GM21737 (cell line): Measurements from ENCODE around the gene HIGD2B.
"Not testable (repeated sequence)": the region's sequence is repeated elsewhere in the genome, so short reads cannot be mapped to it uniquely, and the experiment has no call there.

Experiments used
- ATAC-seq: cut with Tn5 transposase; IDR thresholded peaks from one replicate; pipeline ENCODE4 v1.9.1; 2021; ENCODE audit warnings: mild to moderate bottlenecking, moderate library complexity; ENCODE audit not compliant: unreplicated experiment

HIGD2B gene

DNA sequence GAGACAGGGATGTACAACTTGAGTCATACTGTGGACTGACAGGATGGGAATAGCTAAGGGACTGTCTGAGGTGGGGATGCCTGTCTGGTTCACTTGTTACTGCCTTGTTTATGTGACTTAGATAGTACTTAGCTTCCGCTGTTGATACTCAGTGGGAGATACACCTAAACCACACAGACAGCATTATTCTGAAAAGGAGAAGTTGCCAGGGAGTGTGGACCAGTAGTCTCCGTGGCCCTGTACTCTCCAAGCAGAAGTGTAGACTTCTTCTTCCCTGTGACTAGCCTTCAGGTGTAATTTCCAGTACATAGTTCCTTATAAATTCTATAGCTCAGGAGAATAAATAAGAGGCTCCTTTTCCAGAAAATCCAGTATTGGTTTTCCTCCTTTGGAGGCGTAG lies 5.1 kb downstream of the HIGD2B start:
- ATAC-seq, result no peak

DNA sequence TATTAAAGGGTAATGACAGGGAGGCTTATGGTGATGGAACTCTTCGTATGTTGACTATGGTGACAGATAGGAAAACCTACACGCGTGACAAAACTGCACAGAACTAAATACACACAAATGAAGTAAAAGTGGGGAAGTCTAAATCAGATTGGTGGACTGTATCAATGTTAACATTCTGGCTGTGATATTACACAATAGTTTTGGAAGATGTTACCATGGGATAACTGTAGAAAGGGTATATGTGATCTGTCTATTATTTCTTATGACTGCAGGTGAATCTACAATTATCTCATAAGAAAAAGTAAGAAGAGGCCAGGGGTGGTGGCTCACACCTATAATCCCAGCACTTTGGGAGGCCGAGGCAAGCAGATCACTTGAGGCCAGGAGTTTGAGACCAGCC lies 9.1 kb downstream of the HIGD2B start:
- no peak for ATAC-seq

DNA sequence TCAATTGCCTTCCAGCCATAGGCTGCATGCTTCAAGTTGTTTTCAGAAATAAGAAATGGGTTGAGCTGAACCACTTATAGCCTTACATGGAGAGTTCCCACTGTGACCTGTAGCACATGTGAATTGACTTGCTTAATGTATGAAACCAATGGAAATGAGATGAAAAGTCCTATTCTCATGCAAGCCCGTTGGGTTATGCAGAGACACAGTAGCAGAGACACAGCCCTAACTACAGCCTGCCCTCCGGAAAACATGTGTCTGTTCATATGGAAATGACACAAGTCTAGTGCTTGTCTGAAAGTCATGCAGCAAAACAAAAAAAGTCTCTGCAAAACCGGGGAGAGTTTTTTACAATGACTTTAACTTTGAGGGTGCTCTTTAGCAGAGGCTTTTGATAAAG lies 14.5 kb downstream of the HIGD2B start:
- no peak for ATAC-seq

DNA sequence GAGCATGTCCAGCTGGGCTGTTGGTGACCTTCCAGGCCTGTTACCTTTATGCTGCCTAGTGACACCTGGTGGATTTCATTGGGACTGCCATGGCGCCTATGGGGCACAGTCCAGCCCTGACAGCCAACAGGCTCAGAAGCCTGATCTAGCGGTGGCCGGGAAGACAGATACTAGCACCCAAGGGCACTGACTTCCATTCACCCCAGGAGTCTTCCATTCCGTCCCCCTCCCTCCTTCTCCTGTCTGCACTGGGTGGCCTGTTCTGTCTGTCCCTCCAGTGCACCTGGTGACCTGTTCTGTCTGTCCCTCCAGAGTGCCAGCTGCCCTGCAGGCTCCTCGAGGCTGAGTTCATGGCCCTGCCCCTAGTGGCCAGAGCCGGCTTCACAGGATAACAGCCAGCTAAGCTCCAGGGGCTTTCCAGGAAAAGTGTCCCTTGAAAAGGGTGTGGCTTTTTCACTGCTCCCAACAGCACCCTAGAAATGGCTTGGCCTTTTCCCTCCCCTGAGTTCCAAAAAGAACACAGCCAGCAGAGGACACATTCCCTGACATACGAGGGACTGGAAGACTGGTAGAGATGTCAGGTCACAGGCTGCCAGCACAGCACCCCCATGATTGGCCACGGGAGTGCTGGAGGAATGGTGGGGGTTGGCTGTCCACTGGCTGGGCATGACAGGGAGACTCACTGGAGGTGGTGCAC lies 15.2 kb downstream of the HIGD2B start:
- ATAC-seq, result peak; percentile 81

DNA sequence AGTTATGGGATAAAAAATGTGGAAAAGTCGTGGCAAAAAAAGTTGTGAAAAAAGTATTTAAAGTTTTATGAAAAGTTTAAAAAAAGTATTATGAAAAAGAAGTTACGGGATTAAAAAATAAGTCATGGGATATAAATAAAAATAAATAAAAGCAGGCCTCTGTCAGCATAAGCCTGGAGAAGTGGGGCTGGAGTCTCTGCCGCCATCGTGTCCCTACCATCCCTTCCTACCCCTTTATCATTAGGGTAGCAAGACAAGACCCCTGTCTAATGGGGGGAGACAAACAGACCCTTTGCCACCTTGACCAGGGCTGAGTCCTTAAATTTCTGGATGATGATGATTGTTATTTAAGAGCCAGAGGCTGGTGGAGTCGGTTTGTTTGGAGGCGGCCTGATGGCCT lies 16.2 kb downstream of the HIGD2B start:
- not testable (repeated sequence) for ATAC-seq

DNA sequence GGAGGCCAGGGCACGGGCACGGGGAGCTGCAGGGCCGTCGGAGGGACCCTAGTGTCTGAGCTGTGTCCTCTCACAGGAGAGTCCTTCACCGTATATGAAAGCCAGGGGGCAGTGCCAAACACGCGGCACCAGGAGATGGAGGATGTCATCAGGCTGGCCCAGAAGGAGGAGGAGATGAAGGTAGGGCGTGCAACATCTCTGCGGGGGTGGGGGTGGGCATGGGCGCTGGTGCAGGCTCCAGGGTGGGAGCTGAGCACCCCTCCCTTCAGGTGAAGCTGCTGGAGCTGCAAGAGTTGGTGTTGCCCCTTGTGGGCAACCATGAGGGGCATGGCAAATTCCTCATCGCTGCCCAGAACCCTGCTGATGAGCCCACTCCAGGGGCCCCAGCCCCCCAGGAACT lies 20.3 kb downstream of the HIGD2B start:
- ATAC-seq, result not testable (repeated sequence)

DNA sequence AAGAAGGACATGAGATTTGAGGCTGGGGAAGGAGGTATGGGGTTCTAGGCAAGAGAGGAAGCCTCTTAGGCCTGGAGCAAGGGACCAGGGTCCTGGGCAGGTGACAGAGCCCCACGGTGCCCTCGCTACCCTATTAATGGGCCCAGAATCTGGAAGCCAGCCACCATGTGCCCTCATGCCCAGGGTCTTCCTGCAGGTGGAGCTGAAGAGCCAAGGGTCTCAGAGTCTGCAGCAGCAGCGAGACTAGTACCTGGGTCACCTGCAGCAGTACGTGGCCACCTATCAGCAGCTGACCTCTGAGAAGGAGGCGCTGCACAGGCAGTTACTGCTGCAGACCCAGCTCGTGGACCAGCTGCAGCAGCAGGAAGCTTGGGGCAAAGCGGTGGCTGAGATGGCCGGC lies 22.1 kb downstream of the HIGD2B start:
- not testable (repeated sequence) for ATAC-seq

DNA sequence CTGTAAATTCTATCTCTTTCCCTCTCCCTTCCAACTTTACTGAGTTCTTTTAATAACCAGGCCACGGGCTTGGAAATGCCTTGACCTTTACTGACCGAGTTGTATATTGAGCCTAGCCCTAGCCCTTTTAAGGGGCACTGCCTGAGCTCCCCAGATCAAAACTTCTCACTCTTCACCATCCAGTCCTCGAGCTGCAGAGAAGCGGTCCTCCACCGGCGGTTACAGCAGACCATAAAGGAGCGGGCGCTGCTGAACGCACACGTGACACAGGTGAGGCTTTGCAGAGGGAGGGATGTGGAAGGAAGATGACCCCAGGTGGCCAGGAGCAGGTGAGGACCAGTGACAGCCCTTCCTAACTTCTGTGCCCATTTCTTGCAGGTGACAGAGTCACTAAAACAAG lies 24.9 kb downstream of the HIGD2B start:
- ATAC-seq, result not testable (repeated sequence)

DNA sequence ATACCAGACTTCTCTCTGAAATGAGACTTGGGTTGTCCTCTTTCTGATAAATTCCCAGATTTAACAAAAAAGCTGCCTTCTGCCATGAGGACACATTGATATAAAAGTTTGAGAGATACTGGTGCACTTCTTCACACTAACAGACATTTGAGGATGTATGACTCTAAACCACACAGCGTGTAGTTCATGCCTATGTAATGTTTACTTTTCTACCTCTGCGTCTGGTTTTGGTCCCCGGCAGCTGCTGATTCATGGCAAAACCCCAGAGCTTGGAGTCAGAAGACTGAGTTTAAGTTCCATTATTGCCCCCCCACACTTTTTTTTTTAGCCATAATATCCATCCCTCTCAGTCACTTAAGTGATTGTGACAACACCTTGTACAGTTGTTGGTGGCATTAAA lies 30.0 kb downstream of the HIGD2B start:
- not testable (repeated sequence) for ATAC-seq

DNA sequence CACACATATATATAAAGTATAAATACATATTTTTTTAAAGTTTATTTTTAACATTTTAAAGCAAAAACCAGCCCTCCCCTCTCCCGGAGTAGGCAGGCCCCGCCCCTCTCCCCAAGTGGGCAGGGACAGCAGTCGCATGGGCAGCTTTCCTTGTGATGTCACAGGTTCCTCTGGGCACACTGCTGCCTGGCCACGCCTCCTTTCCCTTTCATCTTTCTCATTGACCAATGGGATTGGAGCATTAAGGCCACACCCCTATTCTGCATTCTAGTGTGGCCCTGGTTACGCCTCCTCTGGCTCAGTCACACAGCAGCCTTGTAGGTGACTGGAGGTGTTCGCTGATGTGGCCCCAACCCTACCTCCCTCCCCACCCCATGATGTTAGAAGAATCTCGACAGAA lies 31.6 kb downstream of the HIGD2B start, which contains the start of gene GOLGA6B:
Gene GOLGA6B, plus strand, starts transcription at position 301 of the 400 bp plus-strand sequence. Its CDS starts 41 bp downstream, at position 342.
- not testable (repeated sequence) for ATAC-seq

DNA sequence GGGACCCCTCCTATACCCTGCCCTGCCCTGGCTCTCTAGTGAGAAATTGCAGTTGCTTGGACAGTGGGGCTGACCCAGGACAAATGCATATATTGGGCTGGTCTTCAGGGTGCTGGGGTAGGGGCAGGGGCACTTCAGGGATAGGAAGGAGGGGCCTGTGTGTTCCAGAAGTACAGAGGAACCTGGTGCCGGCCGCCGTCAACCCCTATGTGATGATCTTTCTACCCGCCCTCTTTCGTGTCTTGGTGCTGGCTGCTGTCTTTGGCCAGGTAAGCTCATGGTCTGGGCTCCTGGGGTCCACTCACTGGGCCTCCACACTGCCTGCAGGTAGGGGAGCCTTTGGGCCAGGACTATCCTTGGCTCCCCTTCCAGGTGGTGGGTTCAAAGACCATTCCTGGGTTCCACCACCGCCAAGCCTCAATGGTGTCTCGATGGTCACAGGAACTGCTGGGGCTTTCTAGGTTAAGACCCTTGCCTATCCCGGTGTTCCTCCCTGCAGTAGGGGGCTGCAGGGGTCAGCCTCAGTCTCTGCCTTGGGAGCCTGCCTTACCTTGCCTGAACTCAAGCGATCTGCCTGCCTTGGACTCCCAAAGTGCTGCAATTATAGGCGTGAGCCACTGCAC lies 37.2 kb downstream of the HIGD2B start:
- ATAC-seq, result not testable (repeated sequence)

DNA sequence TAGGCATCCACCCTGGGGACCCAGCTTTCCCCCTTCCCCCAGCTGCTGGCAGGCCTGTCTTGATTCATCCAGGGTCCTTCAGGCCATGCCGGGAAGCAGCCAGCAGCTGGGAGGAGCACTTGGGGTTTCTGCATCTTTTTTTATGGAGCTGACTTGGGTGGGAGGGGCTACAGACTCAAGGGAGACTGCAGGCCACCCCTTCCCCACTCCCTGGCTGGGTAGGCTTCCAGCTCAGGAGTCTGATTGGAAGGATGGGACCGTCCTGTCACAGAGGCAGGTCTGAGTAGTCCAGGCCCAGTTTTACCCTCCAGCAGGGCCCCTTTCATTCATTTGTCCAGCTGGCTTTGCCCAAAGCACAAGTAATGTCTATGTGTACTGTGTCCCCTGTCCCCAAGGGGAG lies 43.7 kb downstream of the HIGD2B start:
- ATAC-seq, result not testable (repeated sequence)

DNA sequence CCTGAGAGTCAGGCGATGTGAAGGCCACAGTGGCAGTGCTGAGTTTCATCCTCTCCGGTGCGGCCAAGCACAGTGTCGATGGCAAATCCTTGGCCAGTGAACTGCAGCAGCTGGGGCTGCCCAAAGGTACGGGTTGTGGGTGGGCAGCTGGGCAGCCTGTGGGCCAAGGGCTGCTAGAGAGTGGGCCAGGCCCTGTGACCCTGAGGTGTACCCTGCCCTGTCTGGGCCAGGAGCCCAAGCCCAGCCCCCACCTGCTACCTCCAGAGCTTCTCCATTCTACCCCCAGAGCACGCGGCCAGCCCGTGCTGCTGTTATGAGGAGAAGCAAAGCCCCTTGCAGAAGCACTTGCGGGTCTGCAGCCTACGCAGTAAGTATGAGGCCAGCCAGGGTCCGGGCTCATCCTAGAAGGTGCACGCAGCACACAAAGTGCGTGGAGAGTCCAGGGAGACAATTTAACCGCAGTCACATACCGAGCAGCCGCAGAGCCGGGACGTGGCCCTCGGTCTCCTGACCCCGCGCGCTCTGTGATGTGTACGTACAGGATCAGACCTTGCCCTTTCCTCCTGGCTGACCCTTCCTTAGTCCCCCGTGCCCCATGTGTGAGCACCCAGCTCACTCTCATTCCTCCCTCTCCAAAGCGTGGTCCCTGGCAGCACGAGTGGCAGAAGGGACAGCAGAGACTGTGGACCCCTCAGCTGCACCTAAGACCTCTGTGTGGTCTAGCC lies 46.1 kb downstream of the HIGD2B start:
- not testable (repeated sequence) for ATAC-seq

DNA sequence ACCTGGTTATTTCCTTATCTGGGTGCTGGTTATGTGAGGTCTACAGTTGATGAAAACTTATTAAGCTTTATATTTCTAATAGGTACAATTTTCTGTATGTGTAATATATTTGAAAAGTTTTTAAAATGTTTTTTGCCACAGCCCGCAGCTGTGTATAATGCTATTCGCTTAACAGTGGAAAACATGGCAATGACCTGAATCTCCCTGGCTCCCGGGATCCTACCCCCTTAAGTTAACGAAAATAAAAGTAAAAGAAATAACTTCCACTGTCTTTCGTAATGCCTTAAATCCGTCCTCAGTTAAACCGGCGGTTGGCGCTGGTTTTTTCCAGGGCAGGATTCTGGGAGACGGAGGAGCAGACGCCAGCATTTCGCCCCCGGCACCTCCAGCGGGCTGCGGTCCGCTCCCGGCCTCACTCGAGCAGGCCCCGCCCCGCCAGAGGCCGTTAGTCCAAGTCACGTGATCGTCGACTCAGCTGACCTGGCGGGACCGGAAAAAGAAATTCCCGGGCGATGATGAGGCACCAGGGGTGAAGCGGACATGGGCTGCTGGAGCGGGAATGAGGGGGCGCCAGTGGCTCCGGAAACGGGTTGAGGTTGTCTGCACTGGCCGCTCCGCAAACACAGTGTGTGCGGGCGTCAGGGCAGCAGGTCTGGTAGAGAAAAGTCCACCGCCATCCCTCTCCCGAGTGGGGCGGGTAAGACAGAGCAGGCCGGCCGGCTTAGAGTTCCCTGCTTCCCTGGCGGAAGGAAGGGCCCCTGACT lies 49.3 kb downstream of the HIGD2B start:
- peak; percentile 61 for ATAC-seq

DNA sequence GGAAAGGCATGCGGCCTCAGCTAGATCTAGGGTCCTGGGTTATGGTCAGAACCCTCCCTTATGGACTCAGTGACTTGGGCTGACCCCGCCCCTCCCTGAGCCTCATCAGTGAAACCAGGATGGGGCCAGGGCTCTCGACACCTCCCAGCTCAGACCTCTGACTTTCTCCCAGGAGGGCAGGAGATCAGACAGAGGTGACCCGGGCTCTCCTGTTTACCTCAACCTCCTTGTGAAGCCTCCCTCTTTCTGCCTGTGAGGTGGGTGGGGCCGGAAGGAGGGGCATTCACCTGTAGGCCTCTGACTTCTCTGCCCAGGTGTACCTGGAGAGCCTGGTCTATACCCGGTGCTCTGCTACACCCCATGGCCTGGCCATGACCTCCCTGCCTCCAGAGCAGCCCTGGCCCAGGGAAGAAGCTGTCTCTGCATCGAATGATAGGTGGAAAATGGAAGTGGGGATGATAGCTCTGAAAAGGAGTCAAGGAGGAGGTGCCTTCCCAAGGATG lies 56.9 kb downstream of the HIGD2B start:
- ATAC-seq, result not testable (repeated sequence)

DNA sequence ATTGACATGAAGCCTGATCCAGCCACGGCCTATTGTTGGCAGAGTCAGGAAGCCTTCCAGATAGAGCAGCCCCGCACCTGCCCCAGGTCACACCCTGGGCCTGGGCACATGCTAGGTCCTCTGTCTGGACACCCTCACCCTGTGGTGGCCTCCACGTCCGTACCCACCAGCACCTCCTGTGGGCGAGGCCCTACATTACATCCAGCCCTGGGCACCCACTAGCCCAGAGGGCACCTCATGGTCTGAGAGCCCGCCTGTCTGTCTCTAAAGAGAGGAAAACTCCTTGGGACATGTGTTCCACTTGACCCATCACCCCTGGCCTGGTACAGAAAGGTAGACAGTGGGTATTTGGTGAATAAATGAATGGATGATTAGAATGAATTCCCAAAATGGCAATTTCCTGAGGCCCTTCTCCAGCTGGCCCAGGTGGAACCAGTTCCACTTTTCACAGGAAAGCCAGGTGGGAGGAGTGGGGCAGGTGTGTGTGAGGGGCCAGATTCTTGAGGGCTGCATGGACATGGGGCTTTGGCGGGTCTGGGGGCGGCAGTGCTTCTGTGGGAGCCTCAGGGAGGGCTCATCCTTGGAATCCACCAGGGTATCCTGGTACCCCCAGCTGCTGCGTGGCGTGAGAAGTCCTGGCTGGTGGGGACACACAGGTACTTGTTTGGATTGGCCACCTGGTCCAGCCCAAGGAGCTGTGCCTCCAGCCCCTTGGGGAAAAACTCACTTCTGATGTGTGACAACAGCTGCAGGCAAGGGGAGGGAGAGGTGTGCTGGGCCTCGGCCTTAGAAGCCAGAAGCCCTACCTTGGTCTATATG lies 57.5 kb downstream of the HIGD2B start:
- not testable (repeated sequence) for ATAC-seq

DNA sequence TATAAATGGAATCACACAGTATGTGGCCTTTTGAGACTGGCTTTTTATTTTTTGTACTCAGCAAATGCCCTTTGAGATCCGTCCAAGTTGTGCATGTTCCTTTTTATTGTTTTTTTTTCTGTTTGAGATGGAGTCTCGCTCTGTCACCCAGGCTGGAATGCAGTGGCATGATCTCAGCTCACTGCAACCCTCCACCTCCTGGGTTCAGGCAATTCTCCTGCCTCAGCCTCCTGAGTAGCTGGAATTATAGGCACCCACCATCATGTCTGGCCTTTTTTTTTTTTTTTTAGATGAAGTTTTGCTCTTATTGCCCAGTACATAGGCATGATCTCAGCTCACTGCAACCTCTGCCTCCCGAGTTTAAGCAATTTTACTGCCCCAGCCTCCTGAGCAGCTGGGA lies 59.8 kb downstream of the HIGD2B start:
- not testable (repeated sequence) for ATAC-seq
